ENCODE data around the gene ANO7.

ANO7 gene

GRCh38 chr2:241214209-241214608 is 25.7 kb downstream of the ANO7 start:
- no peak for DNase-seq

GRCh38 chr2:241214766-241215165 is 26.3 kb downstream of the ANO7 start:
- DNase-seq = no peak

- DNase-seq = no peak
These were observed 26.9 kb downstream of the ANO7 start for GRCh38 chr2:241215421-241215820.

DNA sequence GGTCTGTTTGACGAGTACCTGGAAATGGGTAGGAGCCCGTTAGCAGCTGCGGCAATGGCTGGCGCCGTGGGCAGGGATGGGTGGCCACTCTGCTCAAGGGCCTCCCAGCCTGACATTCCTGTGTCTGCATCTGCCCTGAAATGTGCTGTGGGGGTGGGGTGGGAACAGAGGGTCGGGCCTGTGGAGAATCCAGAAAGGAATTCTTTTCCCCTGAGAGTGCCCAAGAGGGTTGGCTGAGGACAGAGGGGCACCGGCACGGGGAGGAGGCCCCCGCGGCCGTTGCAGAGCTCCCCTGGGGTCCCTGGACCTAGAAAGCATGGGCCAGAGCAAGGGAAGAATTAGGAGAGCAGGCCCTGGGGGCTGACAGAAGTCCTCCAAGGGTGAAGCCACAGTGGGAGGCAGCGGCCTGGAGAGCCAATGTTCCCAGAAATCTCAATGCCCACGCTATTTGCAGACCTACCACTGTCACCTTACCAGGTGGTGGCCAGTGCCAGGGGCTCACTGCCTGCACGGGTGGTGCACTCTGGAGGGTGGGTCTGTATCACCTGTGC is 27.8 kb downstream of the ANO7 start:
- no peak for DNase-seq

DNA sequence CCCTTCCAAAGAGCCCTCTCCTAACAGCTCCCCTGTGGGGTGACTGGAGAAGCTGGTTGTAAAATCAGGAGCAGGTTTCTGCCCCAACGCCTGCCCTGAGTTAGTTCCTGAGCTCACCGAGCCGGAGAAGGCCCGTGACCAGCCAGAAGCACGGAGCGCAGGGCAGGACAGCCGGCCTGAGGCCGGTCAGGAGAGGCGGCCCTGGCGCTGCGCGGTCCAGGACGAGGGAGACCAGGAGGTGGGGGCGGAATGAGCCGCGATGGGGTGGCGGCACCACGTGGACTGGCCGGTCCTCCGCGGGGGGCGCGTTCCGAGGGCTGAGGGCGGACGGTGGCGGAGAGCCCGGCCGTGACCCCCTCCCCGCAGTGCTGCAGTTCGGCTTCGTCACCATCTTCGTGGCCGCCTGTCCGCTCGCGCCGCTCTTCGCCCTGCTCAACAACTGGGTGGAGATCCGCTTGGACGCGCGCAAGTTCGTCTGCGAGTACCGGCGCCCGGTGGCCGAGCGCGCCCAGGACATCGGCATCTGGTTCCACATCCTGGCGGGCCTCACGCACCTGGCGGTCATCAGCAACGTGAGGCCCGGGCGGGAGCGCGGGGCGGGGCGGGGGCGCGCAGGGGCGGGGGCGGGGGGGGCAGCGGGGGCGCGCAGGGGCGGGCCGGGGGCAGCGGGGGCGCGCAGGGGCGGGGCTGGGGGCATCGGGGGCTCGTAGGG is 29.0 kb downstream of the ANO7 start:
- DNase-seq = no peak

GRCh38 chr2:241218131-241219029 is 29.9 kb downstream of the ANO7 start:
- DNase-seq = no peak

- no peak for DNase-seq
These were observed 30.5 kb downstream of the ANO7 start for GRCh38 chr2:241219030-241219382.

- DNase-seq = no peak
These were observed 31.4 kb downstream of the ANO7 start for GRCh38 chr2:241219856-241220356.

DNA sequence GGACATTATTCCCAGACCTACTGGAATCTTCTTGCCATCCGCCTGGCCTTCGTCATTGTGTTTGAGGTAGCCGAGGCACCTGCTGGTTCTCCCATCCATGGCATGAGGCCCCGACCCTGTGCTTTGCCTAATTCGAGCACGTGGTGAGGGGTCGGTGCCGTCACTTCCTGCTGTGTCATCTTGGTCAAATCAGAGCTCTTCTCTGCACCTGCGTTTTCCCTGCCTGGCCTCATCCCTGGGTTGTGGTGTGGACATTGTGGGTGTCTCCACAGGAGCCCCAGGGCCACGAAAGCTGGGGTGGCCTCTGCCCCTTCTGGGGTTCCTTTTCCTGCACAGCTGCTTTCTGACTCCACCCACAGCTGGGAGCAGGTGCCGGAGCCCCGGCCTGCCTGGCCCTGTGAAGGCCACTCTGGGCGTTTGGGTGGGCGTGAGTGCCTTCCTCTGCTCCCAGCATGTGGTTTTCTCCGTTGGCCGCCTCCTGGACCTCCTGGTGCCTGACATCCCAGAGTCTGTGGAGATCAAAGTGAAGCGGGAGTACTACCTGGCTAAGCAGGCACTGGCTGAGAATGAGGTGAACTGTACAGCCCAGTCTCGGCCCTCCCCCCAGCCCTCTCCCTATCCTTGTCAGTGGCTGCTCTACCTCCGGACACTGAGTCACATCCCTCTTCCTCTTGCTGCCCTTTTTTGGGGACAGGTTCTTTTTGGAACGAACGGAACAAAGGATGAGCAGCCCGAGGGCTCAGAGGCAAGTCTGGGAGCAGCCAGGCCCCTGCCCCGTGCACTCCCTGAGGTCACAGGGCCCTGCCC is 34.9 kb downstream of the ANO7 start:
- DNase-seq = no peak

DNA sequence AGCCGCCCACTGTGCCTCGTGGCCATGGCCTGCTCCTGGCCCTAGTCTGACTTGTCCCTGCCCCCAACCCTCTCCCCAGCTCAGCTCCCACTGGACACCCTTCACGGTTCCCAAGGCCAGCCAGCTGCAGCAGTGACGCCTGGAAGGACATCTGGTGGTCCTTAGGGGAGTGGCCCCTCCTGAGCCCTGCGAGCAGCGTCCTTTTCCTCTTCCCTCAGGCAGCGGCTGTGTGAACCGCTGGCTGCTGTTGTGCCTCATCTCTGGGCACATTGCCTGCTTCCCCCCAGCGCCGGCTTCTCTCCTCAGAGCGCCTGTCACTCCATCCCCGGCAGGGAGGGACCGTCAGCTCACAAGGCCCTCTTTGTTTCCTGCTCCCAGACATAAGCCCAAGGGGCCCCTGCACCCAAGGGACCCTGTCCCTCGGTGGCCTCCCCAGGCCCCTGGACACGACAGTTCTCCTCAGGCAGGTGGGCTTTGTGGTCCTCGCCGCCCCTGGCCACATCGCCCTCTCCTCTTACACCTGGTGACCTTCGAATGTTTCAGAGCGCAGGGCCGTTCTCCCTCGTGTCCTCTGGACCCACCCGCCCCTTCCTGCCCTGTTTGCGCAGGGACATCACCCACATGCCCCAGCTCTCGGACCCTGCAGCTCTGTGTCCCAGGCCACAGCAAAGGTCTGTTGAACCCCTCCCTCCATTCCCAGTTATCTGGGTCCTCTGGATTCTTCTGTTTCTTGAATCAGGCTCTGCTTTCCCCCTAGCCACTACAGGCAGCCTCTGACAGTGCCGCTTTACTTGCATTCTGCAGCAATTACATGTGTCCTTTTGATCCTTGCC is 35.8 kb downstream of the ANO7 start:
- peak; percentile 17 for DNase-seq

GRCh38 chr2:241224851-241225438 is 36.5 kb downstream of the ANO7 start:
- DNase-seq = no peak

DNA sequence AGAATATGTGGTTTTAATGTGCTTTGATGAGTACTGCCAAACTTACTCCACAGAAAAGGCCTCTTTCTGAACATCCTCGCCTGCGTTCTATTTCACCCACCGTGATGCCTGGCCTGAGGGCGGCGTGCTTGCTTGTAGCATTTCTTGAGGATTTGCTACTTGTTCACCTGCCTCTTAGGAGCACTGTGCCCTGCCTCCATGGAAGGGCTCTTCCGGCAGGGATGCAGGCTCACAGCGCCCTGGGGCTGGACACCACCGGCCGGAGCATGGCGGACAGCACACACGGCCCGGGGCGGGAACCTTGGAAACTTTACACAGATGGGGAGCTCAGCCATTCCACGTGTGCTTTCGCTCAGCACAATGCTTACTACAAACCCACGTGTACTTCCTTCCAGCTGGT is 37.1 kb downstream of the ANO7 start:
- no peak for DNase-seq

GRCh38 chr2:241225983-241226382 is 37.5 kb downstream of the ANO7 start:
- DNase-seq = no peak

- no peak for DNase-seq
These were observed 38.5 kb downstream of the ANO7 start for GRCh38 chr2:241226723-241227572.

DNA sequence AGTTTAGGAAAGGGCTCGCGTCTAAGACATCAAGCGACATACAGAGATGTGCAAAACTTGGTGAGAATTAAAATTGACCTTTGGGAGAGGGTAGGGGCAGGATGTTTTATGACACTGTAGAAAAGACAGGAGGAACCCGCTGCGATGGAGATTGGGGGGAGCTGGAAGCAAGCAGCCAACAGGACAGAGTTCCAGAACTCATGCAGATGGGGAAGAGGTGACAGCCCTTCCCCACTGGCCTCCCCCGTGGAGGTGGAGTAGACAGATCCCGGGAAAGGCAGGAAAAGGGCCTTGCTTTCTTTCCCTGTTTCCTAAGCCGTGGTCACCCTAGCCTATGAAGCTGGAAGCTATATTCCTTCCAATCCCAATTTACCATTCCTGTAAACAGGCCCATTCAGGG is 39.1 kb downstream of the ANO7 start:
- DNase-seq = no peak

DNA sequence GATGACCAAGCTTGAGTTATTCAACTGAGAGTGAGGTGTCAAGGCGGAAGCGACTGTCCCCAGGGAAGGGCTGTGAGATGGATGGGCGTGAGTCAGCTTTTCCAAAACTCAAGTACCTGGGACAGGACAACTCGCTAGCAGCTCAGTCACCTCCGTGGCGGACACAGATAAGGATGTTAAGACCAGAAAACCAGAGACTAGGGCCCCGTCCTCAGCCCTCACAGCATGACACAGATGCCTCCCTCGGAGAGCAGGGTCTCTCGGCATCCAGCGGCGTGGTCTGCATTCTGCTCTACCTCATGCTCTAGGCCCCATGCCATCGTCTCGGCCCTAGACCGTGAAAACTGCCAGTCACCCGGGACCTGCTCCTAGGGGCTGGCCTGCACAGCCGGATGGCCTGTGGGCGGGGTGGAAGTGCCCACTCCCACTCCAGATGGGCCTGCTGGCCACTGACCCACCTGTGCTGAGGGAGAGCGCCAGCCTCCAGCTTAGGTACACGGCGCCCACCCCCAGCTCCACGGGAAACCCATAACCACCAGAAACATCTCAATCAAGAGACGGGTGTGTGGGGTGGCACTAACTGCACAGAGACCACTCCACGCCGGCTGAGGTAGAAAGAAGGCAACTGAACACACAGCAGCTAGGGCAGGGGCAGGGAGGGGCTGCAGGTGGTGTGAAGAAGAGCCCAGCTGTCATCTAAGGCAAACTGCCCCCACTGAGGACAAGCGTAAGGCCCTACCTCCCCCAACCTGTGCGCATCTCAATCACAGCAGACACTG is 39.8 kb downstream of the ANO7 start:
- no peak for DNase-seq

DNA sequence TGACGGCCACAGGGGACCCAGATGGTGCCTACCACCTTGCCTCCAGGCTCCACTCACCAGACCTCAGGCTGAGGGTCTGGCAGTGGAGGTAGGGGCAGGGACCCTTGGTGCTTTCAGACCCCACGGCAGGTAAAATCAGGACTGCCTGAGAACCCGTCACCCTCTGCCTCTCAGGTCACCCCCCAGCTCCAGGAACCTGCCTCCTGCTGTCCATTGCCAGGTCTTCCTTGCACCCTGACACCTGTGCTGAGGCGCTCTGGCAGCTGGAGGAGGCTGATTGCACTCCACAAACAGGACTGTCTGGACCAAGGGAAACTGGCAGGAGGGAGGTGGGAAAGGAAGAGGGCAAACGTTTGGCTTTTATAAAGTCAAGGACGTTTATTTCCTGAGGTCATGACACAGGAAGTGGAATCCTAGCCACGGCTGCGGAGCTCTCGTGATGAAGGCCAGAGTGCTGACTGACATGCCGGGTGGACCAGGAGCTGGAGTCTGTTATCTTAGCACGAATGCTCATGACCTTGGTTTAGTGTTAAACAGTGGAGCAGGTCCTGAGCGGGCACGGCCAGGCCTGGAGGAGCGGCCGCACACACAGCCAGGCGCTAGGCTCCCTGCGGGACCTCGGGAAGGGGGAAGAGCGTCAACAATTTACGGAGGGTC is 40.5 kb downstream of the ANO7 start:
- DNase-seq = no peak

GRCh38 chr2:241229563-241230401 is 41.3 kb downstream of the ANO7 start:
- no peak for DNase-seq
